SHP77 (cell line): ENCODE measurements around the gene XYLT1.
"Not testable (repeated sequence)": the region's sequence is repeated elsewhere in the genome, so short reads cannot be mapped to it uniquely, and the experiment has no call there.

Source experiments
- DNase-seq, 2 experiments: peaks; one replicate each; lab custom pipeline; 2025; lab: John Stamatoyannopoulos, UW

The XYLT1 gene

GRCh38 chr16:17354685-17355084 is 116.1 kb downstream of the XYLT1 start:
- no peak for DNase-seq

GRCh38 chr16:17354141-17354601 is 116.6 kb downstream of the XYLT1 start:
- DNase-seq = no peak

GRCh38 chr16:17353561-17353960 is 117.2 kb downstream of the XYLT1 start:
- no peak for DNase-seq

- no peak for DNase-seq
Observed at GRCh38 chr16:17351441-17352035, 119.2 kb downstream of the XYLT1 start.

GRCh38 chr16:17350207-17350606 is 120.6 kb downstream of the XYLT1 start:
- DNase-seq = no peak

GRCh38 chr16:17348826-17349225 is 121.9 kb downstream of the XYLT1 start:
- no peak for DNase-seq

- no peak for DNase-seq
Observed at GRCh38 chr16:17348042-17348783, 122.5 kb downstream of the XYLT1 start.

GRCh38 chr16:17347624-17348023 is 123.1 kb downstream of the XYLT1 start:
- DNase-seq = no peak

GRCh38 chr16:17346621-17347569 is 123.9 kb downstream of the XYLT1 start:
- DNase-seq = no peak

GRCh38 chr16:17345043-17345442 is 125.7 kb downstream of the XYLT1 start:
- no peak for DNase-seq

GRCh38 chr16:17343728-17344127 is 127.0 kb downstream of the XYLT1 start:
- no peak for DNase-seq

GRCh38 chr16:17343028-17343427 is 127.7 kb downstream of the XYLT1 start:
- no peak for DNase-seq

GRCh38 chr16:17342031-17342430 is 128.7 kb downstream of the XYLT1 start:
- DNase-seq = no peak

GRCh38 chr16:17340804-17341203 is 130.0 kb downstream of the XYLT1 start:
- DNase-seq = no peak

GRCh38 chr16:17339764-17340541 is 130.8 kb downstream of the XYLT1 start:
- no peak for DNase-seq

GRCh38 chr16:17338244-17338643 is 132.5 kb downstream of the XYLT1 start:
- DNase-seq = no peak

GRCh38 chr16:17336530-17336900 is 134.2 kb downstream of the XYLT1 start:
- DNase-seq = no peak

- no peak for DNase-seq
Observed at GRCh38 chr16:17335826-17336529, 134.8 kb downstream of the XYLT1 start.

GRCh38 chr16:17335406-17335805 is 135.4 kb downstream of the XYLT1 start:
- DNase-seq = not testable (repeated sequence)

- no peak for DNase-seq
Observed at GRCh38 chr16:17334096-17334495, 136.7 kb downstream of the XYLT1 start.

- no peak for DNase-seq
Observed at GRCh38 chr16:17333229-17333628, 137.5 kb downstream of the XYLT1 start.
